Breast epithelium (tissue), 3 donors: Measurements from ENCODE around the gene RNF150.

Experiments used
- CTCF ChIP-seq, 3 donors: fragments of 450-650 bp; IDR thresholded peaks; one replicate each; pipeline ENCODE4 v1.5.1; 2016 to 2017; ENCODE audit warnings: antibody characterized with exemption in 3 of 3, mild to moderate bottlenecking in 3 of 3, moderate library complexity in 3 of 3
- POLR2A ChIP-seq: fragments of 450-650 bp; IDR thresholded peaks from one replicate; pipeline ENCODE4 v1.6.1; 2016; ENCODE audit warnings: antibody characterized with exemption, mild to moderate bottlenecking, moderate library complexity
- POLR2AphosphoS5 ChIP-seq, 3 donors: sonication (generic); formaldehyde crosslinking; IDR thresholded peaks; one replicate each; pipeline ENCODE4 v1.6.1; 2017; ENCODE audit warnings: antibody characterized with exemption in 3 of 3

GRCh38 chr4:140849526-140849925 is 283.7 kb downstream of the RNF150 start:
- TF ChIP-seq POLR2A, result no peak
- no peak for TF ChIP-seq CTCF (IDR thresholded peaks at IDR 0.05)
- no peak for TF ChIP-seq POLR2AphosphoS5 (IDR thresholded peaks at IDR 0.05)
